ENCODE data around the gene ARHGAP25. TPM values are rescaled to one million over a fixed set of nuclear protein-coding genes. Genes with fewer than 3 reads are reported as not detected.

ARHGAP25 gene
- polyA plus RNA-seq, 1 experiment = 0.55 TPM

- no peak for DNase-seq (ENCODE audit: low read depth, low spot score)
- H3K9me3 ChIP-seq (ENCODE audit: control insufficient read depth, insufficient read depth, low read length) = no peaks in the 10 kb centered on the region
- TF ChIP-seq, protein P1, sequence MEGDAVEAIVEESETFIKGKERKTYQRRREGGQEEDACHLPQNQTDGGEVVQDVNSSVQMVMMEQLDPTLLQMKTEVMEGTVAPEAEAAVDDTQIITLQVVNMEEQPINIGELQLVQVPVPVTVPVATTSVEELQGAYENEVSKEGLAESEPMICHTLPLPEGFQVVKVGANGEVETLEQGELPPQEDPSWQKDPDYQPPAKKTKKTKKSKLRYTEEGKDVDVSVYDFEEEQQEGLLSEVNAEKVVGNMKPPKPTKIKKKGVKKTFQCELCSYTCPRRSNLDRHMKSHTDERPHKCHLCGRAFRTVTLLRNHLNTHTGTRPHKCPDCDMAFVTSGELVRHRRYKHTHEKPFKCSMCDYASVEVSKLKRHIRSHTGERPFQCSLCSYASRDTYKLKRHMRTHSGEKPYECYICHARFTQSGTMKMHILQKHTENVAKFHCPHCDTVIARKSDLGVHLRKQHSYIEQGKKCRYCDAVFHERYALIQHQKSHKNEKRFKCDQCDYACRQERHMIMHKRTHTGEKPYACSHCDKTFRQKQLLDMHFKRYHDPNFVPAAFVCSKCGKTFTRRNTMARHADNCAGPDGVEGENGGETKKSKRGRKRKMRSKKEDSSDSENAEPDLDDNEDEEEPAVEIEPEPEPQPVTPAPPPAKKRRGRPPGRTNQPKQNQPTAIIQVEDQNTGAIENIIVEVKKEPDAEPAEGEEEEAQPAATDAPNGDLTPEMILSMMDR (IDR thresholded peaks at IDR 0.05; ENCODE audit: low read depth, low read length) = no peak
- CTCF ChIA-PET = interaction anchor here (0.7 to 7.3 kb wide), 12 partner anchors 9 to 580 kb away, joined by 3 to 129 read pairs (median 23); no protein-coding TSS in a partner anchor
- H3K27me3 ChIP-seq (ENCODE audit: control insufficient read depth, insufficient read depth, low read length) = no peaks in the 10 kb centered on the region
- H3K27ac ChIP-seq (ENCODE audit: low read depth, low read length) = no peak overlapping the region
- no peak overlapping the region for H3K4me3 ChIP-seq (ENCODE audit: low read depth, low read length)
- POLR2A ChIA-PET = no interaction called here
These were observed 18.7 kb downstream of the ARHGAP25 start for GRCh38 chr2:68753318-68753717.

GRCh38 chr2:68755071-68755470 is 20.5 kb downstream of the ARHGAP25 start:
- no peak for DNase-seq (ENCODE audit: low read depth, low spot score)
- ChIA-PET CTCF (interaction anchor here (0.9 to 1.1 kb wide), 3 partner anchors 9 to 170 kb away, joined by 3 read pairs; no protein-coding TSS in a partner anchor), POLR2A (no interaction called here)
- Histone ChIP-seq H3K4me3 (ENCODE audit: low read depth, low read length) (no peak overlapping the region), H3K27ac (ENCODE audit: low read depth, low read length) (no peak overlapping the region), H3K27me3 (ENCODE audit: control insufficient read depth, insufficient read depth, low read length) (no peaks in the 10 kb centered on the region), H3K9me3 (ENCODE audit: control insufficient read depth, insufficient read depth, low read length) (no peaks in the 10 kb centered on the region)
- TF ChIP-seq, protein P1 (IDR thresholded peaks at IDR 0.05; ENCODE audit: low read depth, low read length) = no peak

GRCh38 chr2:68756178-68756577 is 21.6 kb downstream of the ARHGAP25 start:
- CTCF ChIA-PET = interaction anchor here (0.6 to 1.4 kb wide), 6 partner anchors 8 to 170 kb away, joined by 3 to 5 read pairs (median 3); no protein-coding TSS in a partner anchor
- TF ChIP-seq, protein P1 (IDR thresholded peaks at IDR 0.05; ENCODE audit: low read depth, low read length) = no peak
- Histone ChIP-seq H3K4me3 (ENCODE audit: low read depth, low read length) (no peak overlapping the region), H3K27me3 (ENCODE audit: control insufficient read depth, insufficient read depth, low read length) (no peaks in the 10 kb centered on the region), H3K27ac (ENCODE audit: low read depth, low read length) (no peak overlapping the region), H3K9me3 (ENCODE audit: control insufficient read depth, insufficient read depth, low read length) (no peaks in the 10 kb centered on the region)
- POLR2A ChIA-PET = no interaction called here
- no peak for DNase-seq (ENCODE audit: low read depth, low spot score)

- Histone ChIP-seq H3K27ac (ENCODE audit: low read depth, low read length) (no peak overlapping the region), H3K9me3 (ENCODE audit: control insufficient read depth, insufficient read depth, low read length) (no peaks in the 10 kb centered on the region), H3K4me3 (ENCODE audit: low read depth, low read length) (no peak overlapping the region), H3K27me3 (ENCODE audit: control insufficient read depth, insufficient read depth, low read length) (no peaks in the 10 kb centered on the region)
- ChIA-PET CTCF (interaction anchor here (1.0 to 1.5 kb wide), 2 partner anchors 169 to 294 kb away, joined by 3 to 6 read pairs; no protein-coding TSS in a partner anchor), POLR2A (no interaction called here)
- TF ChIP-seq, protein P1 (IDR thresholded peaks at IDR 0.05; ENCODE audit: low read depth, low read length) = no peak
- DNase-seq (ENCODE audit: low read depth, low spot score) = no peak
These were observed 22.5 kb downstream of the ARHGAP25 start for GRCh38 chr2:68757081-68757480.

- Histone ChIP-seq H3K27me3 (ENCODE audit: control insufficient read depth, insufficient read depth, low read length) (no peaks in the 10 kb centered on the region), H3K27ac (ENCODE audit: low read depth, low read length) (no peak overlapping the region), H3K4me3 (ENCODE audit: low read depth, low read length) (no peak overlapping the region), H3K9me3 (ENCODE audit: control insufficient read depth, insufficient read depth, low read length) (no peaks in the 10 kb centered on the region)
- no peak for DNase-seq (ENCODE audit: low read depth, low spot score)
- CTCF ChIA-PET = interaction anchor here (2.6 kb wide), 1 partner anchor 10 kb away, joined by 21 read pairs; no protein-coding TSS in a partner anchor
- POLR2A ChIA-PET = no interaction called here
- TF ChIP-seq, protein P1 (IDR thresholded peaks at IDR 0.05; ENCODE audit: low read depth, low read length) = no peak
These were observed 27.5 kb downstream of the ARHGAP25 start for GRCh38 chr2:68762100-68762499.

All from AG04450 (cell line).